ENCODE data around the gene EXOSC5. TPM values are rescaled to one million over a fixed set of nuclear protein-coding genes. Genes with fewer than 3 reads are reported as not detected.

Gene EXOSC5
- total and polyA plus RNA-seq, 9 donors: 8.7 to 24.6 (median 18.6) TPM

DNA sequence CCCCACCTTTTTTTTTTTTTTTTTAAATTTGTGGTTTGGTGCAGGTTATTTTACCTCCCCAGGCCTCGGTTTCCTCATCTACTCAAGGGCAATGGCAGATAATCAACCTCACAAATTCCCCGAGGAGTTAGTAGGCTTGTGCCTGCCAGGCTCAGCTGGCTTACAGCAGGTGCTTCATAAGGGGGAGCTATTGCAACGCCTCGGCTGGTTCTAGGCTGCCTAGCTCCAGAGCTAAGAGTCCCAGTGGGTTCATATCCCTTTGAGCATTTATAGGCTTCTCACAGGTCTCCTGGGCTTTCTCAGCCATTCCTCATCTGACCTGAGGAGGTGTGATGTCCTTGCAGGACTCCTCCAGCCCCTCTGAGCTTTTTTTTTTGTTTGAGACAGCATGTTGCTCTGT is 11.1 kb upstream of the EXOSC5 start:
- 100% methylated on average over 1 of the region's 4 CpGs for WGBS (ENCODE audit: insufficient coverage)
- Histone ChIP-seq H3K9me3 (replicated peaks; ENCODE audit: control insufficient read depth, low read depth, low read length) (no peaks in the 10 kb centered on the region), H3K4me3 (ENCODE audit: low read length) (no peak overlapping the region)

DNA sequence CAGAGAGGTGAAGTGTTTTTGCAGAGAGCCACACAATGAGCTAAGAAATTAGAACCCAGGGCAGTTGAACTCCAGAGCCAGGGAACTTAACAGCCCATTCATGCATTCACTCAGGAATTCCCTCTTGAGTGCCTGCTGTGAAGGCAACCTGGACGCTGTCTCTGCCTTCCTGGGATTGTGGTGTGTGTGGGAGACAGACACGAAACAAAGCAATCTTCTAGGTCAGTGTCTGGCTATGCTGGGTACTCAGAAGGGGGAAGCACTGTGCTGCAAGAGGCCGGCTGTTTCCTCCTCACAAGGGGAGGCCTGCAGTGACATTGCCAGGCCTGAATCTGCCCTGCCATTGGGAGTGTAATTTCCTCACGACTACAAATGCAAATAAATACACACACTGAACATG is 10.1 kb upstream of the EXOSC5 start:
- Histone ChIP-seq H3K36me3 (ENCODE audit: control insufficient read depth, insufficient read depth, low read length) (peaks cover 28% of the 10 kb centered on the region), H3K27me3 (ENCODE audit: control insufficient read depth, insufficient read depth, low read length) (no peaks in the 10 kb centered on the region), H3K9me3 (replicated peaks; ENCODE audit: control insufficient read depth, low read depth, low read length) (no peaks in the 10 kb centered on the region), H3K4me1 (ENCODE audit: control insufficient read depth, insufficient read depth, low read length) (no peaks in the 10 kb centered on the region), H3K4me3 (ENCODE audit: low read length) (no peak overlapping the region), H3K27ac (ENCODE audit: low read length) (no peak overlapping the region)
- 27% methylated on average over 3 of the region's 4 CpGs for WGBS (ENCODE audit: insufficient coverage)
- peak; percentile 38 for DNase-seq

More for the DNA sequence above, 11.1 kb upstream of the EXOSC5 start:
- no peak overlapping the region for H3K27ac ChIP-seq (ENCODE audit: low read length)
- peaks cover 32% of the 10 kb centered on the region for H3K36me3 ChIP-seq (ENCODE audit: control insufficient read depth, insufficient read depth, low read length)
- no peaks in the 10 kb centered on the region for H3K4me1 ChIP-seq (ENCODE audit: control insufficient read depth, insufficient read depth, low read length)
- DNase-seq: no peak
- no peaks in the 10 kb centered on the region for H3K27me3 ChIP-seq (ENCODE audit: control insufficient read depth, insufficient read depth, low read length)

DNA sequence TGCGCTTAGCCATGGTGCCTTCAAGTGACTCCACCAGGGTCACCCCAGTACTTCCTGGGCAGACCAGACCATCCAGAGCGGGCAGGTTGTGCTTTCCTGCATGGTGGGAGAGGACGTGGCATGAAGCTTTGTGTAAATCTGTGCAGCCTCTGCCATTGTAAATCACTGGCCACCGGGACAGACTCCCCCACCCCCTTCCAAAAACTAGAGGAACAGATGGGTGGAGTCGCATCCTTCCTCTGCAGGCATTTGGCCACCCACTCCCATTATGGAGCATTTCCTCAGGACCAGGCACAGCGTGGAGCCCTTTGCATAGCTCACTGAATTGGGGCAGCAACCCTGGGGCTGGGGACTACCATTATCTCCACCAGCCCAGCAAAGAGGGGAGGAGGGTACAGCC is 8.6 kb upstream of the EXOSC5 start:
- Histone ChIP-seq H3K4me1 (ENCODE audit: control insufficient read depth, insufficient read depth, low read length) (no peaks in the 10 kb centered on the region), H3K4me3 (ENCODE audit: low read length) (no peak overlapping the region), H3K27ac (ENCODE audit: low read length) (no peak overlapping the region), H3K9me3 (replicated peaks; ENCODE audit: control insufficient read depth, low read depth, low read length) (no peaks in the 10 kb centered on the region), H3K36me3 (ENCODE audit: control insufficient read depth, insufficient read depth, low read length) (peaks cover 18% of the 10 kb centered on the region), H3K27me3 (ENCODE audit: control insufficient read depth, insufficient read depth, low read length) (no peaks in the 10 kb centered on the region)
- no peak for DNase-seq
- WGBS (ENCODE audit: insufficient coverage): 89% methylated on average over 3 of the region's 6 CpGs

DNA sequence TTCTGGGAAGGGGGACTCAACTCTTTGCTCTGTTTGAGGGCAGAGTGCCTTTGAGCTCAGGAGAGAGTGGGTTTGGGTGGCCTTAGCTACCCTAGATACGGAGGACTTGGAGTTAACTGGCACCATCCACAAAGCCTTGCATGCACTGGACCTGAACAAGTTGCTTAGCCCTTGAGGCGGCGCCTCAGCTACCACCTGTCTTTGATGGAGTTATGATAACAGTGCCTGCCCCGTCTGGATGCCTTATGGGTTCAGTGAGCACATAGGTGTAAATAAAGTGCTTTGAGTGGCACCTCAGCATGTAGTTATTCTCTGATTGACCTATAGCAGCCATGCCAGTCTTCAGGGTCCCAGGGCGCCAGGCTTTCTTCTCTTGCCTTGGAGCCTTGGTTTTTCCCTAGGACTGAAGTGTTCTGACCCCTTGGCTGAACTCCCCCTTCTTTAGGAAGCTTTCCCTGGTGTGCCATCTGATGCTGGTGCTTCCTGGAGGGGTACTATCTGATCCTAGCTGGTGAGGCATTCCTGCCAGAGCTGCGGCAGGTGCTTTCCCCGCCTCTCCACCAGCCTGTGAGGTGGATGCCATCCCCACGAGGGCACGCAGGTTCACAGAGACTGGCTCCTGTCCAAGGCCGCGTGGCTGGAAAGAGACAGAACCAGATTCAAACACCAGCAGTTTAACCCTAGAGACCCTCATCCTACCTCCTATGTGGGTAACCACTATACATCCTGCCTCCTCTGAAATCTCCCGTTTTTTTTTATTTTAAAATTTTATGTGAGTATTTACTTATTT is 6.2 kb upstream of the EXOSC5 start:
- no peak for DNase-seq
- H3K27me3 ChIP-seq (ENCODE audit: control insufficient read depth, insufficient read depth, low read length): no peaks in the 10 kb centered on the region
- H3K9me3 ChIP-seq (replicated peaks; ENCODE audit: control insufficient read depth, low read depth, low read length): no peaks in the 10 kb centered on the region
- no peak overlapping the region for H3K4me3 ChIP-seq (ENCODE audit: low read length)
- H3K36me3 ChIP-seq (ENCODE audit: control insufficient read depth, insufficient read depth, low read length): peaks cover 13% of the 10 kb centered on the region
- peaks cover 6% of the 10 kb centered on the region for H3K4me1 ChIP-seq (ENCODE audit: control insufficient read depth, insufficient read depth, low read length)
- H3K27ac ChIP-seq (ENCODE audit: low read length): no peak overlapping the region
- WGBS (ENCODE audit: insufficient coverage): 95% methylated on average over 3 of the region's 12 CpGs

DNA sequence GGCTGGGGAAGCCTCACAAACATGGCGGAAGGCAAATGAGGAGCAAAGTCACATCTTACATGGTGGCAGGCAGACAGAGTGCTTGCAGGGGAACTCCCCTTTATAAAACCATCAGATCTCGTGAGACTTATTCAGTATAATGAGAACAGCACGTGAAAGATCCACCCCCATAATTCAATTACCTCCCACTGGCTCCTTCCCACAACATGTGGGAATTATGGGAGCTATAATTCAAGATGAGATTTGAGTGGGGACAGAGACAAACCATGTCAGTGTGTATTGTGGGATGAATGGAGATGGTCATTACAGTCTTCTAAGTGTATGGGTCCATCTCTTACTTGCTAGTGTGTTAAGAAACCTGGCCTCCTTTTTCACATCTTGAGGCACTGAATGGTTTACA is 4.9 kb upstream of the EXOSC5 start:
- WGBS (ENCODE audit: insufficient coverage): no CpG with 5 or more reads among the region's 3 CpGs
- Histone ChIP-seq H3K4me1 (ENCODE audit: control insufficient read depth, insufficient read depth, low read length) (peaks cover 9% of the 10 kb centered on the region), H3K27ac (ENCODE audit: low read length) (no peak overlapping the region), H3K36me3 (ENCODE audit: control insufficient read depth, insufficient read depth, low read length) (peaks cover 7% of the 10 kb centered on the region), H3K27me3 (ENCODE audit: control insufficient read depth, insufficient read depth, low read length) (no peaks in the 10 kb centered on the region), H3K4me3 (ENCODE audit: low read length) (no peak overlapping the region), H3K9me3 (replicated peaks; ENCODE audit: control insufficient read depth, low read depth, low read length) (no peaks in the 10 kb centered on the region)
- no peak for DNase-seq

DNA sequence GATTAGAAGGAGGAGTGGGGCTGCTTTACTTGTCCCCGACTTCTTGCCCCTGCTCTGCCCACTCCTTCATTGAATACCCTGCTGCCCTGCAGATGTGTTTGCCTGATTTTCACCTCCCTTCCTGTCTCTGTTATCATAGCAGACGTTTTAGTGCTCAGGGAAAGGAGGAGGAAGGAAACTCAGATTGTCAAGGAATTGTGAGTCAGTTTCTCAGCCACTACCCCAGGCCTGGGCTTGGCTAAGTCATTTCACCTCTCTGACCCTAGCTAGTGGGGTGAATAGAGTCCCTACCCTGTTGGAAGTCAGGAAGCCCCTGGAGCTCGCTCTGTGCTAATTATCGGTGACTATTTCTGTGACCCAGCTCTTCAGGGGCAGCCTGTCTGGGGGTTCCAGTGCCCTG is 4.3 kb upstream of the EXOSC5 start:
- 100% methylated on average over 1 of the region's 4 CpGs for WGBS (ENCODE audit: insufficient coverage)
- Histone ChIP-seq H3K27ac (ENCODE audit: low read length) (peak overlapping the region; percentile 35), H3K36me3 (ENCODE audit: control insufficient read depth, insufficient read depth, low read length) (peaks cover 6% of the 10 kb centered on the region), H3K4me3 (ENCODE audit: low read length) (no peak overlapping the region), H3K9me3 (replicated peaks; ENCODE audit: control insufficient read depth, low read depth, low read length) (no peaks in the 10 kb centered on the region), H3K27me3 (ENCODE audit: control insufficient read depth, insufficient read depth, low read length) (no peaks in the 10 kb centered on the region), H3K4me1 (ENCODE audit: control insufficient read depth, insufficient read depth, low read length) (peaks cover 10% of the 10 kb centered on the region)
- no peak for DNase-seq

DNA sequence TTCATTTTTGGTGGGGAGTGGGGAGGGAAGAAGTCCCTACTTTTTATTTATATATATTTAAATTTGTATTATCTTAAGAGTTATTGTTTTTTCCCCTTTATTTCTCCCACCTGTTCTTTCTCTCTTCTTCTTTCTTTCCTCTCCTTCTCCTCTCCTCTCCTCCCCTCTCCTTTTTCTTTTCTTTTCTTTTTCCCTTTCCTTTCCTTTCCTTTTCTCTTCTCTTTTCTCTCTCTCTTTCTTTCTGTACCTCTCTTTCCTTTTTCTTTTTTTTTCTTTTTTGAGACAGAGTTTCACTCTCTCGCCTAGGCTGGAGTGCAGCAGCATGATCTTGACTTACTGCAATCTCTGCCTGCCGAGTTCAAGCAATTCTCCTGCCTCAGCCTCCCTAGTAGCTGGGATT is 2.4 kb upstream of the EXOSC5 start:
- no peaks in the 10 kb centered on the region for H3K9me3 ChIP-seq (replicated peaks; ENCODE audit: control insufficient read depth, low read depth, low read length)
- DNase-seq: no peak
- peaks cover 6% of the 10 kb centered on the region for H3K36me3 ChIP-seq (ENCODE audit: control insufficient read depth, insufficient read depth, low read length)
- H3K27ac ChIP-seq (ENCODE audit: low read length): no peak overlapping the region
- 95% methylated on average over 2 of the region's 2 CpGs for WGBS (ENCODE audit: insufficient coverage)
- H3K27me3 ChIP-seq (ENCODE audit: control insufficient read depth, insufficient read depth, low read length): no peaks in the 10 kb centered on the region
- peaks cover 16% of the 10 kb centered on the region for H3K4me1 ChIP-seq (ENCODE audit: control insufficient read depth, insufficient read depth, low read length)
- no peak overlapping the region for H3K4me3 ChIP-seq (ENCODE audit: low read length)

DNA sequence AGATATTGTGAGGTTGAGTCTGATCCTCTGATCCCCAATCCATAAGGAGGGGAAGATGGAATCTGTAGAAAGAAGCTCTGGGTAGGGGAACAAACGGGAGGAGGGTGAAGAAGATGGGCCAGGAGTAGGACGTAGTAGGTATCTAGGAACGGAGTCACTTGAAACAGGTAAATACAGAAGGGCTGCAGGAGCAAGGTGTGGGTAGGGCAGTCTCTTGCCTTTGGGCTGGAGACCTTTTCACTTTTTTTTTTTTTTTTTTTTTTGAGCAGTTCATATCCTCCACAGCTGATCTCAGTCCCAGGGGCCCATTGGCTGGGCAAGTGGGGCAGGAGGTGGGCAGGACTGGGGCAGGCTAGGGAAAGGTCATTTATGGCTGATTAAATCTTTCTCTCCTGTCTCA is 1.9 kb upstream of the EXOSC5 start:
- no peak for DNase-seq
- peaks cover 16% of the 10 kb centered on the region for H3K4me1 ChIP-seq (ENCODE audit: control insufficient read depth, insufficient read depth, low read length)
- WGBS (ENCODE audit: insufficient coverage): no CpG with 5 or more reads among the region's 3 CpGs
- no peak overlapping the region for H3K27ac ChIP-seq (ENCODE audit: low read length)
- no peaks in the 10 kb centered on the region for H3K27me3 ChIP-seq (ENCODE audit: control insufficient read depth, insufficient read depth, low read length)
- H3K9me3 ChIP-seq (replicated peaks; ENCODE audit: control insufficient read depth, low read depth, low read length): no peaks in the 10 kb centered on the region
- peaks cover 6% of the 10 kb centered on the region for H3K36me3 ChIP-seq (ENCODE audit: control insufficient read depth, insufficient read depth, low read length)
- no peak overlapping the region for H3K4me3 ChIP-seq (ENCODE audit: low read length)

DNA sequence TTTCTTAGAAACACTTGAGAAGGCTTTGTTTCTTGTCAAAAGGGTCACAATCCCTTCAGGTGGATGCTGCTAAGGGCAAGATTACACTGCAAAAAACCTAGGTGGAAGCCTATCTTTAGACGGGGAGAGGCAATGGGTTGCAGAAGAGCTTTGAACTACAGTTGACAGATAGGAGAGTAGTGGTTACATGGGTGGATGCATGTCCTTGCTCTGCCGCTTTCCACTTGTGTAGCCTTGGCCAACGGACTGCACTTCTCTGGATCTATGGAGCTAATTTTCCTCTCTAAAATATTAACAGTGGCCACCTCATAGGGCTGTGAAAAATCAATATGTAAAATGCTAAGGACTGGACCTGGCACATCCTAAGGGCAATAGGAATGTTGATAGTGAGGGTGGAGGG is 1.4 kb upstream of the EXOSC5 start:
- Histone ChIP-seq H3K4me3 (ENCODE audit: low read length) (peak overlapping the region; percentile 95), H3K27me3 (ENCODE audit: control insufficient read depth, insufficient read depth, low read length) (no peaks in the 10 kb centered on the region), H3K27ac (ENCODE audit: low read length) (no peak overlapping the region), H3K9me3 (replicated peaks; ENCODE audit: control insufficient read depth, low read depth, low read length) (no peaks in the 10 kb centered on the region), H3K4me1 (ENCODE audit: control insufficient read depth, insufficient read depth, low read length) (peaks cover 16% of the 10 kb centered on the region), H3K36me3 (ENCODE audit: control insufficient read depth, insufficient read depth, low read length) (peaks cover 6% of the 10 kb centered on the region)
- no peak for DNase-seq
- 33% methylated on average over 1 of the region's 3 CpGs for WGBS (ENCODE audit: insufficient coverage)

DNA sequence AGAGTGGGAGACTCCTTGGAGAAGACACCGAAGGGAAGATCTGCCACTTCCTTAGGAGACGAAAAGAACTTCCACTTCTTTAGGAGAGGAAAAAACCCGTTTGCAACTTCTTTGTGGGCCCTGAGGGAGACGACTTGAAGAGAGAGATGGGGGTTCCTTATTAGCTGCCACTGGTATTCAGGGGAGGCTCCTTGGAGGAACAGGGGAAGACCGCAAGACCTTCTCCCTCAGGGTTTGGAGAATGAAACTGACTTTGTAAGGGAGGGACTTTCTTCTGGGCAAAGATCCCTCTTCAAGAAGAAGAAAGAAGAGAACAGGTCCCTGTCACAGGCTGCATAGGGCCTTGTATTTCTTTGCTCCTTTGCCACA is 875 bp upstream of the EXOSC5 start:
- Histone ChIP-seq H3K27ac (ENCODE audit: low read length) (peak overlapping the region; percentile 83), H3K27me3 (ENCODE audit: control insufficient read depth, insufficient read depth, low read length) (no peaks in the 10 kb centered on the region), H3K9me3 (replicated peaks; ENCODE audit: control insufficient read depth, low read depth, low read length) (no peaks in the 10 kb centered on the region), H3K4me1 (ENCODE audit: control insufficient read depth, insufficient read depth, low read length) (peaks cover 16% of the 10 kb centered on the region), H3K4me3 (ENCODE audit: low read length) (peak overlapping the region; percentile 95), H3K36me3 (ENCODE audit: control insufficient read depth, insufficient read depth, low read length) (peaks cover 1% of the 10 kb centered on the region)
- WGBS (ENCODE audit: insufficient coverage): 0% methylated on average over 5 of the region's 5 CpGs
- no peak for DNase-seq

DNA sequence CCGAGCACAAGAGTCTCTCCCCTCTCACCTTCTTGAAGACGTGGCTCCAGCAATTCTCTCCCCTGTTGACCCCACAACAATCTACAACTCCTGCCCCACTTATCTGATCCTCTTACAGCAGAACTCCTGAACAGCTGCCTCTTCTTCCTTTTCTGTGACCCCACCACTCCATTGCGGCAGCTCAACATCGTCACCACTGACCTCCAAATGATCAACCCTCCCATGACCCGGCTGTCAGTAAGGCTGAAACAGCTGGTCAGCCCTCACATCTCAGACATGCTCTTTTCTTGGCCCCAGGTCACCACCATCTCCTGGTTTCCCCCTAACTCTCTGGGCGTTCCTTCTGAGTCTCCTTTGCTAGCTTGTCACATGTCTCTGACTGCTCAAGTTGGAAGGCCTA is 1.8 kb downstream of the EXOSC5 start:
- H3K27me3 ChIP-seq (ENCODE audit: control insufficient read depth, insufficient read depth, low read length): no peaks in the 10 kb centered on the region
- H3K4me3 ChIP-seq (ENCODE audit: low read length): no peak overlapping the region
- no peaks in the 10 kb centered on the region for H3K9me3 ChIP-seq (replicated peaks; ENCODE audit: control insufficient read depth, low read depth, low read length)
- no peak for DNase-seq
- H3K36me3 ChIP-seq (ENCODE audit: control insufficient read depth, insufficient read depth, low read length): peaks cover 17% of the 10 kb centered on the region
- H3K27ac ChIP-seq (ENCODE audit: low read length): no peak overlapping the region
- WGBS (ENCODE audit: insufficient coverage): 83% methylated on average over 6 of the region's 6 CpGs
- peaks cover 19% of the 10 kb centered on the region for H3K4me1 ChIP-seq (ENCODE audit: control insufficient read depth, insufficient read depth, low read length)
